Liver (tissue), 9 donors: ENCODE measurements around the gene BCLAF1. TPM values are rescaled to one million over a fixed set of nuclear protein-coding genes. Genes with fewer than 3 reads are reported as not detected.

ENCODE experiments used
- DNase-seq: peaks from one replicate; pipeline ENCODE4 v3.0.0-alpha.2; 2017; ENCODE audit warnings: low spot score
- H3K27ac ChIP-seq, 2 donors: one replicate each; pipeline ENCODE4 v1.7.0; 2013; ENCODE audit warnings: inconsistent platforms in 2 of 2, low read length in 2 of 2, control low read depth in 1 of 2, low read depth in 1 of 2, mild to moderate bottlenecking in 1 of 2
- H3K27me3 ChIP-seq, 4 donors: one replicate each; pipeline versions ENCODE4 v1.6.1 to v1.7.0; 2013; ENCODE audit warnings: low read length in 3 of 4, inconsistent platforms in 1 of 4, mild to moderate bottlenecking in 1 of 4, moderate library complexity in 1 of 4; ENCODE audit not compliant: control insufficient read depth in 4 of 4, insufficient read depth in 4 of 4
- H3K36me3 ChIP-seq, 4 donors: one replicate each; pipeline versions ENCODE4 v1.6.1 to v1.7.0; 2013; ENCODE audit warnings: low read length in 3 of 4, mild to moderate bottlenecking in 3 of 4, low read depth in 1 of 4, moderate library complexity in 1 of 4; ENCODE audit not compliant: control insufficient read depth in 4 of 4, insufficient read depth in 3 of 4
- H3K4me1 ChIP-seq, 4 donors: one replicate each; pipeline versions ENCODE4 v1.6.1 to v1.7.0; 2013; ENCODE audit warnings: low read length in 3 of 4, mild to moderate bottlenecking in 3 of 4, moderate library complexity in 1 of 4; ENCODE audit not compliant: control insufficient read depth in 4 of 4, insufficient read depth in 4 of 4
- H3K4me3 ChIP-seq, 3 donors: one replicate each; pipeline versions ENCODE4 v1.6.1 to v1.7.0; 2013; ENCODE audit warnings: low read length in 3 of 3, control low read depth in 1 of 3, low read depth in 1 of 3, mild to moderate bottlenecking in 1 of 3
- H3K9ac ChIP-seq, 2 donors: one replicate each; pipeline ENCODE4 v1.7.0; 2013; ENCODE audit warnings: low read length in 2 of 2, mild to moderate bottlenecking in 2 of 2, moderate library complexity in 2 of 2, control low read depth in 1 of 2, low read depth in 1 of 2
- H3K9me3 ChIP-seq, 4 donors: one replicate each; pipeline versions ENCODE4 v1.6.1 to v1.7.0; 2013; ENCODE audit warnings: low read length in 3 of 4; ENCODE audit not compliant: control insufficient read depth in 4 of 4
- ATF3 ChIP-seq: IDR thresholded peaks from 2 replicates; pipeline ENCODE4 v1.6.1; 2016; ENCODE audit warnings: antibody characterized with exemption
- CTCF ChIP-seq: fragments of 150-350 bp; IDR thresholded peaks from 2 replicates; pipeline ENCODE4 v1.5.1; 2017; ENCODE audit warnings: improper control_type of control experiment, low read depth, low read length; ENCODE audit not compliant: missing input control
- EGR1 ChIP-seq, 2 donors: IDR thresholded peaks; 2 replicates each; pipeline ENCODE4 v1.6.1; 2016 to 2018; ENCODE audit warnings: antibody characterized with exemption in 2 of 2, low read depth in 2 of 2
- FOXA1 ChIP-seq: IDR thresholded peaks from 2 replicates; pipeline ENCODE4 v1.6.1; 2016; ENCODE audit warnings: antibody characterized with exemption
- FOXA2 ChIP-seq: IDR thresholded peaks from 2 replicates; pipeline ENCODE4 v1.6.1; 2016; ENCODE audit warnings: antibody characterized with exemption
- GABPA ChIP-seq, 2 donors: IDR thresholded peaks in 1 of 2; conservative IDR thresholded peaks in 1 of 2; 2 replicates each; pipeline ENCODE4 v1.6.1; 2016; ENCODE audit warnings: antibody characterized with exemption in 2 of 2, mild to moderate bottlenecking in 1 of 2, moderate library complexity in 1 of 2
- HNF4A ChIP-seq, 2 donors: conservative IDR thresholded peaks; 2 replicates each; pipeline ENCODE4 v1.6.1; 2016; ENCODE audit warnings: antibody characterized with exemption in 2 of 2, mild to moderate bottlenecking in 2 of 2
- HNF4G ChIP-seq: IDR thresholded peaks from 2 replicates; pipeline ENCODE4 v1.6.1; 2016; ENCODE audit warnings: antibody characterized with exemption
- JUND ChIP-seq, 2 donors: IDR thresholded peaks; 2 replicates each; pipeline ENCODE4 v1.6.1; 2016; ENCODE audit warnings: antibody characterized with exemption in 2 of 2
- MAX ChIP-seq: IDR thresholded peaks from 2 replicates; pipeline ENCODE4 v1.6.1; 2016; ENCODE audit warnings: antibody characterized with exemption
- RAD21 ChIP-seq, 2 donors: IDR thresholded peaks; 2 replicates each; pipeline ENCODE4 v1.6.1; 2016; ENCODE audit warnings: antibody characterized with exemption in 2 of 2, mild to moderate bottlenecking in 2 of 2
- RXRA ChIP-seq, 2 donors: IDR thresholded peaks; 2 replicates each; pipeline ENCODE4 v1.6.1; 2017 to 2018; ENCODE audit warnings: antibody characterized with exemption in 2 of 2, mild to moderate bottlenecking in 1 of 2
- SP1 ChIP-seq: IDR thresholded peaks from 2 replicates; pipeline ENCODE4 v1.6.1; 2018; ENCODE audit warnings: antibody characterized with exemption, mild to moderate bottlenecking
- TAF1 ChIP-seq: conservative IDR thresholded peaks from 2 replicates; pipeline ENCODE4 v1.6.1; 2016; ENCODE audit warnings: antibody characterized with exemption, mild to moderate bottlenecking
- YY1 ChIP-seq: IDR thresholded peaks from 2 replicates; pipeline ENCODE4 v1.6.1; 2016; ENCODE audit warnings: antibody characterized with exemption, mild to moderate bottlenecking
- WGBS: extraction: QIAGEN DNeasy Blood & Tissue Kit; methylation state at CpG from one replicate; pipeline ENCODE4 v1.1.7; 2013; 5-methylcytosine and 5-hydroxymethylcytosine counted together
- polyA plus RNA-seq, 2 donors: library from polyadenylated mRNA; stranded (reverse) in 1 of 2; unstranded in 1 of 2; fragments of 200-250 nt in 1 of 2; fragments of >200 nt in 1 of 2; fragmentation: Nextera tagmentation in 1 of 2; extraction: Ambion mirVana in 1 of 2; gene quantifications; one replicate each; pipeline versions ENCODE4 v1.2.1 to v1.2.3, GENCODE V29; 2013 to 2015
- total RNA-seq, 2 donors: library from RNA; depleted of rRNA; stranded (reverse); fragments of >200 nt; gene quantifications; one replicate each; pipeline ENCODE4 v1.2.3, GENCODE V29; 2014
- donor health status: healthy.
- donor health status: healthy.
- donor health status: healthy.
- donor health status: healthy.
- donor health status: healthy.

BCLAF1 gene
- total and polyA plus RNA-seq, 4 donors = 11.7 to 60.5 (median 38.0) TPM

GRCh38 chr6:136337121-136337520 is 47.5 kb upstream of the BCLAF1 start:
- Histone ChIP-seq H3K9me3 (no peaks in the 10 kb centered on the region), H3K27ac (no peak overlapping the region), H3K9ac (no peak overlapping the region), H3K4me1 (no peaks in the 10 kb centered on the region), H3K4me3 (no peak overlapping the region), H3K36me3 (no peaks in the 10 kb centered on the region), H3K27me3 (no peaks in the 10 kb centered on the region)
- DNase-seq = no peak
- no peak for TF ChIP-seq YY1
- no peak for TF ChIP-seq SP1
- no peak for TF ChIP-seq FOXA2
- WGBS = 88% methylated on average over 3 of the region's 3 CpGs

GRCh38 chr6:136335736-136336363 is 46.2 kb upstream of the BCLAF1 start:
- no peak overlapping the region for H3K27ac ChIP-seq
- no peak overlapping the region for H3K9ac ChIP-seq
- no peaks in the 10 kb centered on the region for H3K27me3 ChIP-seq
- H3K36me3 ChIP-seq = no peaks in the 10 kb centered on the region
- no peaks in the 10 kb centered on the region for H3K9me3 ChIP-seq
- H3K4me3 ChIP-seq = no peak overlapping the region
- DNase-seq = no peak
- TF ChIP-seq HNF4G (no peak), FOXA1 (no peak), HNF4A (conservative IDR thresholded peaks at IDR 0.05) (no peak), ATF3 (no peak), RXRA (IDR thresholded peaks at IDR 0.05) (no peak), EGR1 (IDR thresholded peaks at IDR 0.05; ENCODE audit: low read depth in 2 of 2) (no peak)
- WGBS = 90% methylated on average over 12 of the region's 12 CpGs
- H3K4me1 ChIP-seq = no peaks in the 10 kb centered on the region

- no peak overlapping the region for H3K4me3 ChIP-seq
- H3K4me1 ChIP-seq = no peaks in the 10 kb centered on the region
- no peaks in the 10 kb centered on the region for H3K27me3 ChIP-seq
- H3K27ac ChIP-seq = no peak overlapping the region
- no peaks in the 10 kb centered on the region for H3K36me3 ChIP-seq
- H3K9ac ChIP-seq = no peak overlapping the region
- no peaks in the 10 kb centered on the region for H3K9me3 ChIP-seq
- 70% methylated on average over 9 of the region's 9 CpGs for WGBS
- DNase-seq = no peak
- TF ChIP-seq JUND (IDR thresholded peaks at IDR 0.05) (no peak), CTCF (no peak), GABPA (IDR thresholded peaks at IDR 0.05 in 1 of 2, conservative IDR thresholded peaks at IDR 0.05 in 1 of 2) (no peak), TAF1 (no peak), RAD21 (IDR thresholded peaks at IDR 0.05) (no peak), FOXA2 (no peak), YY1 (no peak), MAX (no peak), HNF4G (no peak), ATF3 (no peak), FOXA1 (no peak)
Observed at GRCh38 chr6:136334853-136335252, 45.2 kb upstream of the BCLAF1 start.
